ENCODE results near the gene PYGL.
"Not testable (repeated sequence)": the region's sequence is repeated elsewhere in the genome, so short reads cannot be mapped to it uniquely, and the experiment has no call there.

Gene PYGL

GRCh38 chr14:50957296-50957695, 13.0 kb upstream of the PYGL start (continued):
- TF ChIP-seq ZNF624 (tag by site-specific recombination; IDR thresholded peaks at IDR 0.05) = no peak

GRCh38 chr14:50956421-50956820, 12.1 kb upstream of the PYGL start:
- H3K4me1 ChIP-seq (ENCODE audit: control insufficient read depth, insufficient read depth, low read length); H3K27ac ChIP-seq (ENCODE audit: extremely low read depth, low read depth, low read length); H3K4me3 ChIP-seq (ENCODE audit: low read depth, low read length); H3K9me3 ChIP-seq (ENCODE audit: control insufficient read depth, insufficient read depth, low read depth, low read length); H3K36me3 ChIP-seq (ENCODE audit: control insufficient read depth in 2 of 2, insufficient read depth in 1 of 2, low read length in 2 of 2); POLR2A ChIA-PET: not testable (repeated sequence)
- CTCF ChIA-PET = interaction anchor here (0.7 kb wide), 1 partner anchor 299 kb away, joined by 5 read pairs; no protein-coding TSS in a partner anchor
- TF ChIP-seq KLF1 (tag by site-specific recombination; IDR thresholded peaks at IDR 0.05) = peak; percentile 81

GRCh38 chr14:50955373-50956043, 11.2 kb upstream of the PYGL start:
- ChIA-PET CTCF (interaction anchor here (0.6 to 2.5 kb wide), 15 partner anchors 9 to 850 kb away, joined by 3 to 16 read pairs (median 3); partner anchors contain the start of gene PYGL), POLR2A (interaction anchor here (0.6 to 1.2 kb wide), 3 partner anchors 11 to 155 kb away, joined by 3 to 7 read pairs (median 4); partner anchors contain the start of genes PYGL and TRIM9)
- TF ChIP-seq KLF17 (tag by site-specific recombination; IDR thresholded peaks at IDR 0.05) (0 out of 2 replicates have a peak, but pooled peaks have one; percentile 16), GLIS1 (tag by site-specific recombination; IDR thresholded peaks at IDR 0.05) (peak; percentile 76), ZNF24 (tag by site-specific recombination; IDR thresholded peaks at IDR 0.05) (0 out of 2 replicates have a peak, but pooled peaks have one; percentile 20), ZNF654 (tag by site-specific recombination; IDR thresholded peaks at IDR 0.05; ENCODE audit: low read depth) (peak; percentile 34; the same call in 1 of the 2 replicates), GLIS2 (tag by site-specific recombination; IDR thresholded peaks at IDR 0.05) (no peak), KLF1 (tag by site-specific recombination; IDR thresholded peaks at IDR 0.05) (0 out of 2 replicates have a peak, but pooled peaks have one; percentile 12), ZIC2 (tag by site-specific recombination; IDR thresholded peaks at IDR 0.05) (peak; percentile 17; the same call in 1 of the 2 replicates), IKZF3 (tag by site-specific recombination; IDR thresholded peaks at IDR 0.05) (0 out of 2 replicates have a peak, but pooled peaks have one; percentile 25), KLF16 (tag by site-specific recombination; IDR thresholded peaks at IDR 0.05) (no peak), ZNF629 (tag by site-specific recombination; IDR thresholded peaks at IDR 0.05) (peak; percentile 29; the same call in 1 of the 2 replicates), ZBTB17 (tag by site-specific recombination; IDR thresholded peaks at IDR 0.05) (0 out of 2 replicates have a peak, but pooled peaks have one; percentile 12), ZBTB44 (tag by site-specific recombination; IDR thresholded peaks at IDR 0.05) (no peak), ZNF366 (tag by site-specific recombination; conservative IDR thresholded peaks at IDR 0.05) (peak; percentile 56; the same call in 1 of the 2 replicates), ZNF660 (tag by site-specific recombination; IDR thresholded peaks at IDR 0.05) (peak; percentile 32; the same call in 1 of the 2 replicates)
- Histone ChIP-seq H3K36me3 (ENCODE audit: control insufficient read depth in 2 of 2, insufficient read depth in 1 of 2, low read length in 2 of 2) (no peaks in the 10 kb centered on the region), H3K4me3 (ENCODE audit: low read depth, low read length) (no peak overlapping the region), H3K27ac (ENCODE audit: extremely low read depth, low read depth, low read length) (peak overlapping the region; percentile 13; the same call in 1 of the 2 replicates), H3K4me1 (ENCODE audit: control insufficient read depth, insufficient read depth, low read length) (peaks cover 6% of the 10 kb centered on the region; the same call in 1 of the 2 replicates), H3K9me3 (ENCODE audit: control insufficient read depth, insufficient read depth, low read depth, low read length) (no peaks in the 10 kb centered on the region)

GRCh38 chr14:50954811-50955372, 10.6 kb upstream of the PYGL start:
- H3K9me3 ChIP-seq (ENCODE audit: control insufficient read depth, insufficient read depth, low read depth, low read length) = no peaks in the 10 kb centered on the region
- peaks cover 6% of the 10 kb centered on the region; the same call in 1 of the 2 replicates for H3K4me1 ChIP-seq (ENCODE audit: control insufficient read depth, insufficient read depth, low read length)
- no peak overlapping the region for H3K4me3 ChIP-seq (ENCODE audit: low read depth, low read length)
- peak; percentile 58 for TF ChIP-seq ZNF654 (tag by site-specific recombination; IDR thresholded peaks at IDR 0.05; ENCODE audit: low read depth)
- no peak for TF ChIP-seq ZNF404 (tag by site-specific recombination; IDR thresholded peaks at IDR 0.05)
- TF ChIP-seq ZSCAN5A (tag by site-specific recombination; IDR thresholded peaks at IDR 0.05) = no peak
- TF ChIP-seq PRDM1 (tag by site-specific recombination; IDR thresholded peaks at IDR 0.05) = peak; percentile 53; the same call in 1 of the 2 replicates
- H3K36me3 ChIP-seq (ENCODE audit: control insufficient read depth in 2 of 2, insufficient read depth in 1 of 2, low read length in 2 of 2) = no peaks in the 10 kb centered on the region
- ChIA-PET CTCF (interaction anchor here (0.6 to 2.5 kb wide), 16 partner anchors 9 to 851 kb away, joined by 3 to 16 read pairs (median 4); partner anchors contain the start of gene PYGL), POLR2A (interaction anchor here (0.6 to 1.2 kb wide), 3 partner anchors 11 to 155 kb away, joined by 3 to 7 read pairs (median 4); partner anchors contain the start of genes PYGL and TRIM9)
- H3K27ac ChIP-seq (ENCODE audit: extremely low read depth, low read depth, low read length) = no peak overlapping the region
